ENCODE results near the gene SLC35E3. TPM values are rescaled to one million over a fixed set of nuclear protein-coding genes. Genes with fewer than 3 reads are reported as not detected.

Gene SLC35E3
- total and polyA plus RNA-seq, 2 of the 13 experiments (the other 11 are each of a cell fraction or from before 2014, with no cell fraction given): 13.0 to 22.1 TPM

- Histone ChIP-seq H3K27ac (ENCODE audit: extremely low read length, insufficient read depth, low read length) (no peak overlapping the region), H3K4me1 (ENCODE audit: insufficient read depth, low read length) (peaks cover 68% of the 10 kb centered on the region), H4K20me1 (ENCODE audit: insufficient read depth, low read length) (no peaks in the 10 kb centered on the region), H3K9me3 (ENCODE audit: low read length) (no peaks in the 10 kb centered on the region), H3K4me2 (ENCODE audit: low read depth, low read length) (no peak overlapping the region), H3K79me2 (ENCODE audit: insufficient read depth, low read length) (peaks cover 5% of the 10 kb centered on the region), H2AFZ (ENCODE audit: low read length) (no peak overlapping the region), H3K27me3 (ENCODE audit: control insufficient read depth in 1 of 2, insufficient read depth in 2 of 2, low read length in 2 of 2) (no peaks in the 10 kb centered on the region), H3K36me3 (replicated peaks in 1 of 2; ENCODE audit: control insufficient read depth in 1 of 2, insufficient read depth in 2 of 2, low read length in 2 of 2) (no peaks in the 10 kb centered on the region), H3K9ac (ENCODE audit: insufficient read depth, low read depth, low read length) (no peak overlapping the region), H3K4me3 (replicated peaks in 1 of 3; ENCODE audit: insufficient read depth in 1 of 3, low read depth in 2 of 3, low read length in 3 of 3) (no peak overlapping the region)
- DNase-seq (ENCODE audit: low spot score) (no peak), FAIRE-seq (no peak), ATAC-seq (no peak)
- CTCF ChIA-PET (ENCODE audit: low intra/inter-chr PET ratio, low total read pairs): no interaction called here
- intact Hi-C loops (cut with micrococcal nuclease; ENCODE audit: unreplicated experiment) (no loop called here), in situ Hi-C loops (cut with HindIII; ENCODE audit: extremely low pct_ligation_motif_present, low pct_unique_long_range_greater_than_20kb) (no loop called here)
- TF ChIP-seq ZNF121 (CRISPR knock-in tag; IDR thresholded peaks at IDR 0.05) (peak; percentile 84), RAD21 (CRISPR knock-in tag; IDR thresholded peaks at IDR 0.05) (no peak), ZNF350 (CRISPR knock-in tag; IDR thresholded peaks at IDR 0.05; ENCODE audit: borderline replicate concordance, low read depth) (no peak), ZNF274 (CRISPR knock-in tag; IDR thresholded peaks at IDR 0.05) (no peak)
- WGBS (ENCODE audit: low lambda C conversion rate): 67% methylated on average over 3 of the region's 3 CpGs
- POLR2A ChIA-PET: interaction anchor here (9.2 kb wide), 1 partner anchor 17 kb away, joined by 184 read pairs; the partner anchor contains the start of gene MDM2
- BruUV-seq (replicated peaks): no TSS peak
Observed at GRCh38 chr12:68790952-68791234, 44.9 kb downstream of the SLC35E3 start.

- ChIA-PET POLR2A (no interaction called here), CTCF (ENCODE audit: low intra/inter-chr PET ratio, low total read pairs) (no interaction called here)
- TF ChIP-seq NFYC (CRISPR knock-in tag; IDR thresholded peaks at IDR 0.05): no peak
- peak; percentile 88 for TF ChIP-seq ZNF770 (CRISPR knock-in tag; IDR thresholded peaks at IDR 0.05)
- no peak for ATAC-seq
- Histone ChIP-seq H3K9me3 (ENCODE audit: low read length) (no peaks in the 10 kb centered on the region), H3K36me3 (replicated peaks in 1 of 2; ENCODE audit: control insufficient read depth in 1 of 2, insufficient read depth in 2 of 2, low read length in 2 of 2) (no peaks in the 10 kb centered on the region), H3K4me3 (replicated peaks in 1 of 3; ENCODE audit: insufficient read depth in 1 of 3, low read depth in 2 of 3, low read length in 3 of 3) (no peak overlapping the region), H3K27ac (ENCODE audit: extremely low read length, insufficient read depth, low read length) (no peak overlapping the region), H3K79me2 (ENCODE audit: insufficient read depth, low read length) (peaks cover 5% of the 10 kb centered on the region), H3K9ac (ENCODE audit: insufficient read depth, low read depth, low read length) (no peak overlapping the region), H2AFZ (ENCODE audit: low read length) (no peak overlapping the region), H3K27me3 (ENCODE audit: control insufficient read depth in 1 of 2, insufficient read depth in 2 of 2, low read length in 2 of 2) (no peaks in the 10 kb centered on the region), H3K4me2 (ENCODE audit: low read depth, low read length) (no peak overlapping the region), H3K4me1 (ENCODE audit: insufficient read depth, low read length) (peaks cover 57% of the 10 kb centered on the region), H4K20me1 (ENCODE audit: insufficient read depth, low read length) (no peaks in the 10 kb centered on the region)
- BruUV-seq (replicated peaks): no TSS peak
- DNase-seq (ENCODE audit: low spot score): no peak
- 98% methylated on average over 2 of the region's 2 CpGs for WGBS (ENCODE audit: low lambda C conversion rate)
- intact Hi-C loops (cut with micrococcal nuclease; ENCODE audit: unreplicated experiment) (no loop called here), in situ Hi-C loops (cut with HindIII; ENCODE audit: extremely low pct_ligation_motif_present, low pct_unique_long_range_greater_than_20kb) (no loop called here)
- no peak for FAIRE-seq
Observed at GRCh38 chr12:68791897-68792481, 46.0 kb downstream of the SLC35E3 start.

Measured in HepG2 (cell line).